Activated T-cell treated with anti-CD3 and anti-CD28 coated beads for 24 hours (primary cell): ENCODE measurements around the gene ARHGEF11.
A peak's percentile ranks its signal among the peaks of the same experiment; 100 is the strongest.

ENCODE experiments used
- DNase-seq: peaks from one replicate; pipeline ENCODE4 v3.0.0-alpha.2; 2020; ENCODE audit warnings: low read depth

ARHGEF11 gene

DNA sequence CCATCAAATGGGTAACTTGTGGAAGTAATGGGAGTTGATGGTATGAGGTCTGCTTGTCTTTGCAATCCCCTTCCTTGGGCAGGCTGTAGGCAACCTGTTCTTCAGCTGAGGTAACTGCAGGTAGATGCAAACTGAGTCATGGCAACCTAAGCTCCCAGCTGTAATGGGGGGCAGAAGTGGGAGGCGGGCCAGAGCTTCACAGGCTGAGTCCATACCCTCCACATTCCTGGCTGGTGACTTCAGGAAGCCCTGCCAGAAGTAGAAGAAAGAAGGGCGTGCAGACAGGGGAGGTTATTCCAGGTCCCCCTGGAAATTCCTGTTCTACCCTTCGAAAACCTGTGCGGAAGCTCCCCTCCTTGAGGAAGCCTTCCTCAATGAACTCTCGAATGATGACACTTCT, 44.9 kb downstream of the ARHGEF11 start:
- DNase-seq = no peak

DNA sequence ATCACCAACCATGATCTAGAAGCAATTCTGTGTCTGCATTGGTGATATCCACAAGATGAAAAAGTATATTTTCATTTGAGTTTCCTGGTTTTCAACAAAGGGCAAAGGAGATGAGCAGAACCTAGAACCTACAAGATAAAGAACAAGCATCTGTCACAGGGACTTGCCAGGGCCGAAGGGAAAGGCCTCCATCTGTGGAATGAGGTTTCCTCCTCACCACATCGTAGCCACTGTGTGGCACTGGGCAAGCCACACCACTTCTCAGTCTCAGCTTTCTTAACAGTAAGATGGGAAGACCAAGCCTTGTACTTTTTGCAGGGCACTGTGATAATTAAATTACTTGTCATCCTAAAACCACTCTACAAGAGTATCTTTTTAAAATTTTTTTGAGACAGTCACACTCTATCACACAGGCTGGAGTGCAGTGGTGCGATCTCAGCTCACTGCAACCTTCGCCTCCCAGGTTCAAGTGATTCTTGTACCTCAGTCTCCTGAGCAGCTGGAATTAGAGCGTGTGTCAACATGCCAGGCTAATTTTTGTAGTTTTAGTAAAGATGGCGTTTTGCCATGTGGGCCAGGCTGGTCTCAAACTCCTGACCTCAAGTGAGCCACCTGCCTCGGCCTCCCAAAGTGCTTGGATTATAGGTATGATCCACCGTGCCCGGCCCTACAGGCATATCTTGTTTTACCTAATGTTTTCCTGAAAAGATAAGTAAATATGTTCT, 45.8 kb downstream of the ARHGEF11 start:
- no peak for DNase-seq

DNA sequence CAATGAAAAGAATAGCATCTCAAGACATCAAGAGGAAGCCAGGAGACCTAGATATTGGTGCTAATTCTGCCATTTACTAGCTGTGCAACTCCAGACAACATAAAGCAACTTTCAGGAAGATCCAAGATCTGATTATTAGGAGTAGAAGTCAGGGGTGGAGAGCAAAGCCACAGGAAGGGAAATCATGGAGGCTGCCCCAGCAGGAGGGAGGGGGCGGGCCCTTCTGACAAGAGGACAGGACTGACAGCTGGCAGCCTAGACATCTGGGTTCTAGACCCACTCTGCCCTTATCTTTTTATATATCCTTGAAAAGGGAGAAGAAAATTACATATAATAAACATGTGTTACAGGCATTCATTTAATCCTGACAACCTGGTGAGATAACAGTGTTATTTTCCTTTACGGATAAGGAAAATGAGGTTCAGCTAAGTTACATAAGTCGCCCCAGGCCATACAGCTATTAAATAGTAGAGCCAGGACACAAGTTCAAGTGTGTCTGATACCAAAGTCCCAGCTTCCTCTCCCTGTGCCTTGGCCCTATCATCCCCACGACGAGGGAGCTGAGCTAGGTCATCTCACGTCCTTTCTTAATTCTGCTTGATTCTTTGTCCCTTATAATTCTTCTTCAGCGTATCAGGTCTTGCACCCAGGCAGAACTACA, 46.6 kb downstream of the ARHGEF11 start:
- DNase-seq = no peak

DNA sequence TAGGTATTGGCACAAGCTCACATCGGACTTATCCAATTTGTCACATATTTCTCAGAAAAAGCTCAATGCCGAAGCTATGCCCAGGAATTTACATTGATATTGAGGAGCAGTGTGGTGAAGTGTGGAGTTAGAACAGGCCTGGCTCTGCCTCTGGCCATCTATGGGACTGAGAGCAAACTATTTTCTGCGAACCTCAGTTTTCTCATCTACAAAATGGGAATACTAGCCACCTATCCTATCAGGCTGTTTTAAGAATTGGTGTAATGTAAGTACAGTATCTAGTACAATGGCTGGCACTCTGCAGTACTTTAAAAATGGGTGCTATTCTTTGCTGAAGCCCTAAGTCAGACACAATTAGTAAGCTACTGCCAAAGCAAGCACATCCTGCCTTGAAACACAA, 47.2 kb downstream of the ARHGEF11 start:
- no peak for DNase-seq

DNA sequence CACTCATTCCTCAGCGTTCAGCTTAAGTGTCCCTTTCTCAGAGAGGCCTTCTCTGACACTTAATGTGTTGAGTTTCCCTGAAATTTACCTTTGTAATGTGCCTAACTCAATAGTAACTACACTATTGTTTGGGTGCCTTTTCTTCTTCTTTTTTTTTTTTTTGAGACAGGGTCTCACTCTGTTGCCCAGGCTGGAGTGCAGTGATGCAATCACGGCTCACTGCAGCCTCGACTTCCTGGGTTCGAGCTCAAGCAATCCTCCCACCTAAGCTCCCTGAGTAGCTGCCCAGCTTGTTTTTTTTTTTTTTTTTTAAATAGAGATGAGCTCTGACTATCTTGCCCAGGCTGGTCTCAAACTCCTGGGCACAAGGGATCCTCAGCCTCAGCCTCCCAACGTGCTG, 50.1 kb downstream of the ARHGEF11 start:
- DNase-seq = no peak

DNA sequence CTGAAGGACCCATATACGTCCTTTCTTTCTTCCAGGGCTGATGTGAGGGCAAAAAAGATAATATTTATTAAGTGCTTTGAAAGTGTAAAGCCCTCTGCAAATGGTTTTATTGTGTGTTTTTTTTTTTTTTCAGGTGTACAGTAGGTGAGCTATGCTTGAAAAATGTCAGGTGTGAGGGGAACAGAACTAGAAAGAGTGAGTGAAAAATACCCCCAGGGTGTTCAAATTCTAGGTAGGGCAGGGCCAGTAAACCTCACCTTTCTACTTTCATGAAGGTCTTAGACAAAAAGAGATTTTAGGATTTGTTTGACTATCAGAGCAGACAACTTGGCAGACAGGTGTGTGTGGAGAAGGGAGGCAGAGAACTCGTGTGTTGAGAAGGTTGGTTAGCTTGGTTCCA, 51.3 kb downstream of the ARHGEF11 start:
- no peak for DNase-seq

DNA sequence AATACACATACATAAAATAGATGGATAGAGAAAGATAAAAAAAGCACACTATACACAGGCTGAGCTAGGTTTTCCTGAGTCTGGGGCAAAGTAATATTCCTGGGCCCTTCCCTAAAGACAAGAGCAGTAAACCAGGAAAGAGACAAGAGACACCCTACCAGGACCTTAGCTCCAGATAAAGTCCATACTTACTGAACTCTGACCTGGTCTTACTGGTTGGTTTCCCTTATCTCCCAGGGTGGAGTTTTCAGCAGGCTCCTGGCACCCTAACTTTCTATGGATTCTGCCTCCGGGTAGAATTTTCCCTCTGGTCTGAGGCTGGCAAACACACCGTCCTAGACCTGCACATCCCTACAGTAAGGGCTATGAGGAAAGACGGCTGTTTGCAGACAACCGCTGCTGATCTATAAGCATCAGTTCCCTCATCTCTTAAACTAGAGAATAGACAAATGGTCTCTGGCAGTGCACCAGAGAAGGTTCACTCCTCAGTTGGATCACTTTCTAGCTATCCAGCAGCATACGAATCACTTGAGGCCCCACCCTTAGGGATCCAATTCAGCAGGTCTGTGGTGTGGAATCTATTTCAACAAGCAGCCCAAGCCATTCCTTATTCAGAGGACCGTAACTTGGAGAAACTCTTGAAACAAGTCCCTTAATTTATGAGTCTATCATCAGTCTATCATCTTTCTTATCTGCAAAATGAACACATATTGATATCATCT, 52.0 kb downstream of the ARHGEF11 start:
- DNase-seq = no peak

DNA sequence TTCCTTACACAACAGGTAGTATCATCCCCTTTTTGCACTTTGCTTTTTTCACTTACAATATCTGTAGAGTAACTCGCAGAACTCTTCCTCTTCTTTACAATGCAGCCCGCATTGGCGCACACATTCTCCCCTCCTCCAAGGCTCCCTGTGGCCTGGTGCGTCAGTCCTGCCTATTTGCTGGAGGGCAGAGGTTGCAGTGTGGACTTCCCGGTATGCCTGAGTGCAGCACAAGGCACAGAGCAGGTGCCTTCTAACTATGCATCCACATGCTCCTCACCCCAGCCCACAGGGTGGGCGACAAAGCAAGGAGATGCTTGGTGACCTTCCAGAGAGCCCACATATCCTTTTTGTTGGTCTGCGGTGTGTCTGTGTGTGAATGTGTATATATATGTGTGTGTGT, 53.3 kb downstream of the ARHGEF11 start:
- no peak for DNase-seq

DNA sequence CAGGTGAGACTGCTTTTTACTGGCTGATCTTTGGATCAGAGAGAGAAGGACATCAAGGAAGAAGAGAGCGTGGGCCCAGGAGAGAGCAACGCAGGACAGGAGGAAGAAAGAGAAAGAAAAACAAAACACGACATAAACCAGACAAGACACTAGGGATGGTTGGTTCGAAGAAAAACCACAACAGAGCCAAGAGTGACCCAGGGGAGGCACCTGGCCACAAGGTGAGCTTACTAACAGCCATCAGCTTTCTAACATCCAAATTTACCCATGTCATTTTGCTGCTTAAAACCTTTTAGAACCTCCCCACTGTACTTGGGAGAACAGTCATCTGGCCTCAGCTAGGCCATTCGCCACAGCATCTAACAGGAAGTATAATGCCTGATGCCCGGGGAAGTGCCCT, 57.8 kb downstream of the ARHGEF11 start:
- no peak for DNase-seq

DNA sequence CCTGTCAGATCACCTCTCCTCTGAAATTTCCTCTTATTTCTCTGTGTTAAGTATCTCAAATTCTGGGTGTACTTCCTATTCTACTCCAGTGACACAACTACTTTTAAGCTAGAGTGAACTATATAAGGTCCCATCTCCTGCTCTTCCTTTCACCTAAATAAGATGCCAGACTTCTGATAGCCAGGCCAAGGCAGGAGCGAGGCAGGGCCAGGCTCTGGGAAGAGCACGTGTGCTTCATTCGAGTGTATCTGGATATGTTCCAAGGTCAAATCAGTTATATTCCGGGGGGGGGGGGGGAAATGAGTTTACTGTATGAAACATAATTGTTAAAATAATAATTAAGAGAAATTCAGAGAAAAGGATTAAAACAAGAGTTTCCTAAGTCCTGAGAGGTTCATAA, 65.0 kb downstream of the ARHGEF11 start:
- no peak for DNase-seq

DNA sequence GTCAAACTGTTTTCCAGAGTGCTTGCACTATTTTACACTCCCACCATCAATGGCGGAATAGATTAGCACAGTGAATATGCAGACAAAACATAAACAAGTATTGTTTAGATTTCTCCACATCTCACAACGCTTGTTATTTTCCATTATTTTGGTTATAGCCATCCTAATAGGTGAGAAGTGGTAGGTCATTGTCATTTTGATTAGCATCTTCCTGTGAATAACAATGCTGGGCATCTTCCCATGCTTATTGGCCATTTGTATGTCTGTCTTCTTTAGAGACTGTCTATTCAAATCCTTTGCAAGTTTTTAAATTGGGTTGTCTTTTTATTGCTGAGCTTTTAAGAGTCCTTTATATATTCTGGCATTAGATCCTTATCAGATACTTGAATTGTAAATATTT, 70.5 kb downstream of the ARHGEF11 start:
- DNase-seq = no peak

DNA sequence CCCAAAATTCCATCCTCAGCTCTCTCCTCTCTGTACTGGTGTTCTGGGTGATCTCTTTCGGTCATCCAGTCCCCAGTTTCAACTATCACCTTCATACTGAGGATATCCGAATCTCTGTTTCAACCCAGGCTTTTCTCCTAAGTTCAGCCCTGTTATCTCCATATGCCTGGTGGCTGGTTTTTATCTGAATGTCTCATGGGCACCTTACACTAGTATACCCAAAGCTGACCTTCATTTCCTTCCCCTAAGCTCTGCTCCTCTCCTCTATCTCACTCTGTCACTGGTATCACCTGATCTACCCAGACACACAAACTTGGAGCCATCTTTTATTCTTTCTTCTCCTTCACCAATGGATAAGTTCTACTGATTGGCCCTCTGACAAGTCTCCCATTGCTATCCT, 72.1 kb downstream of the ARHGEF11 start:
- DNase-seq = no peak

DNA sequence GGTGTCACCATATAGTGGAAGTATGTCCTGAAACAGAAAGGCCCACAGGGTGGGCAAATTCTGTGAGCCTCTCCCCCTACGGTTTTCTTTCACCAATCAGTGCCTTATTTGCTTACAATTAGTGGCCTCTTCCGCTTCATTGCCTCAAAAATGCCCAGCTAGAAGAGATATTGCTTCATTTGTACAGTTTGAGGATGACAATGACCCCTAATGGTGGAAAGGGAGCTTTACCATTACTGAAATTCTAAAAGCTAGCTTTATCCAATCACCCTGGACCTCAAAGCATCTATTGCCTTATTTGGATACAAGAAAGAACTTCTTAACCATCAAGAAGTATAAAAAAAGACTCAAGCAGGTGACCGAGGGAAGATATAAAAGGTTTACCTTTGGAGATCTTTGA, 75.5 kb downstream of the ARHGEF11 start:
- DNase-seq = no peak

DNA sequence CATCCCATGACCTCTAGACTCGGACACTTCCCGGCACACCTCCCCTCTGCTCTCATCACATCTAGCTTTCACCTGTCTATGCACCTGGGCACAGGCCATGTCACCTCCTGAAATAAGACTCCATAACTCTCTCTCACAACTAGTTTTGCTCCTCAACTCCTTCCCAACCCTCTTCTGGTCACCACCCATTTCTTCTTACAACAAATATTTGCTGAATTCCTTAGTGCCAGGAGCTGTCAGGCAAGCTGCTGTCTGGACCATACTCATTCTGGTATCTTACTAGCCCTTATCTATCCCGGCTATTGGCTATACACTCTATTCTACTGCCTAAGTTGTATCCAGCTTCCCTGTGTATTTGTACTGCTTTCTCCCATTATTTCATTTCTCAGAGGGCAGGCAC, 76.0 kb downstream of the ARHGEF11 start:
- DNase-seq = no peak

DNA sequence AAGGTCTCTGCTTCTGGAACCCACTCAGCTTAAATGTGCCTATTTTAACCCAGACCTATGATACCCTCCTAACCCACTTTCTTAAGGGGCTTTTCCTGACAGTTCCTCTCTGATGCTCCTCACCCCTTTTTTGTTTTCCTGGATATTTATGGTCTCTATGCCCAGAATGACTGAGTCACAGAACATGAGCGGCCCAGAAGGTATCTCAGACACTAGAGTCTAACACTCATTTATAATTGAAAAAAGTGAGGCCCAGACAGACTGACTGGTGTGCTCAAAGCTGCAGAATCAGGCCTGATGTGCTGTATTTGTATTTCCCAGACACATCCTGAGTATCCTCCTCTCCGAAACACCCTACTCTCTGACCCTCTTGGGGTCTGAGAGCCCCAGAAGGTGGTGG, 81.1 kb downstream of the ARHGEF11 start:
- no peak for DNase-seq

DNA sequence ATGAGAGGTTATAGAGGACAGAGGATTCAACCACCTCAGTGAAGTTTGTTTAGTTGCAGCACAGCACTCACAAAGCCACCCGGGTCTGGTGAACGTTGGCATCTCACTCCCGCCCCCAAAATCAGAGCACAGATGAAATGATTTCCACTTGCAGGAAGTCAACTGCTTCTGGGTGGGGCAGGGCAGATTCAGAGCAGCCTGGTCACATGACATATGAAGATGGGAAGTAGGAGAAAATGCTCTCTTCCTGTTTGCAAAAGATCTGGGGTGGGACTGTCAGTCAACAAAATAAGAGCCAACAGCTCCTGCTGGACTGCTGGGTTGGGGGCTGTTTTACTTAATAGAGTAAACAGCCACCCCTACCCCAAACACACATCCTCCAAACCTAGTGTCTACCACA, 81.9 kb downstream of the ARHGEF11 start:
- peak; percentile 21 for DNase-seq

DNA sequence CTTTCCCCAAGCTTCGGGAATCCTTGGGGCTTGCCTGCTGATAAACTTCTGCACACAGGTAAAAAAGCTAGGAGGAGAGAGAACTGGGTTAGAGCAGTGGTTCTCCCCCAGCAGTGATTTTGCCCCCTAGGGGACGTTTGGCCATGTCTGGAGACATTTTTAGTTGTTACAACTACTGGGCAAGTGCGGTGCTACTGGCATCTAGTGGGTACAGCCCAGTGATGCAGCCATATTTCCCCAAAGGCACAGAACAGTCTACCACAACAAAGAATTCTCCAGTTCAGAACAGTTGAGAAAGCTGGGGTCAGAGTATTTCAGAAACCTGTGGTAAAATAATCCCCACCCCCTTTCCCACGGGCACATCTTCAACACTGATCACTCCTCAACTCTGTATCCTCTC, 83.8 kb downstream of the ARHGEF11 start:
- DNase-seq = no peak

DNA sequence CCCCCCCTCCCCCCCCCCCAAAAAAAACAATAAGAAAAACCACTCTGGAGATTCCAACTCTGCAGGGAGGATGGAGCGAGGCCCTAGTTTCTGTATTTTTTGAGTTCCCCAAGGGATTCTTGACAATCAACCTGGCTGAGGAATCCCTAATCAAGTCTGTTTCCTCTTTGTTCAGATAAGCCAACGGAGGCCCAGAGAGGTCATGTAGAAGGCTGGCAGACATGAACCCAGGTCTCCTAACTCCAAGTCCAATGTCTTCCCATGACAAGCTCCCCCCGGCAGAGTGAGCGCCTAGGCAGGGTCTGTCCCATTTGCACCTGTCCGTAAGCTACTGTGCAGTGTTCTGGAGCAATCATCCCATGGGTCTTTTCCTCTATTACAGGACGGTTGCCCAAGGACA, 85.6 kb downstream of the ARHGEF11 start:
- DNase-seq = no peak

DNA sequence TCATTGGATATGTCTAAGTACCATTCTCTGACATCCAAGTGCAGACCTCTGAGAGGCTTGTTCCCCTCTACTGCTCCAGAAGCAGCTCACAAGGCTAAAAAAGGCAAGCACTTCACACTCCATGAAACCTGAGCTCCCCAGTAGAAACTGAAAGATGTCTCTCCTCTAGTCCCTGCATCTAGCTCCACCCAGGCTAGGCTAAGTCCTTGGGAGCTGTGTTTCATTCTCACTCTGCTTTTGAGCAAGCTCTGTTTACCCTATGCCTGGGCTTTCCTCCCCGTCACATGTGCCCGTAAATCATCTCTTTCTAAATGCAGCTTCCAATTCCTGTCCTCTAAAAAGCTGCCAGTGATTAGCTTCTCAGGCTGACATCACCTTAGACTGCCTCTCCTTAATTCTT, 86.1 kb downstream of the ARHGEF11 start:
- no peak for DNase-seq

DNA sequence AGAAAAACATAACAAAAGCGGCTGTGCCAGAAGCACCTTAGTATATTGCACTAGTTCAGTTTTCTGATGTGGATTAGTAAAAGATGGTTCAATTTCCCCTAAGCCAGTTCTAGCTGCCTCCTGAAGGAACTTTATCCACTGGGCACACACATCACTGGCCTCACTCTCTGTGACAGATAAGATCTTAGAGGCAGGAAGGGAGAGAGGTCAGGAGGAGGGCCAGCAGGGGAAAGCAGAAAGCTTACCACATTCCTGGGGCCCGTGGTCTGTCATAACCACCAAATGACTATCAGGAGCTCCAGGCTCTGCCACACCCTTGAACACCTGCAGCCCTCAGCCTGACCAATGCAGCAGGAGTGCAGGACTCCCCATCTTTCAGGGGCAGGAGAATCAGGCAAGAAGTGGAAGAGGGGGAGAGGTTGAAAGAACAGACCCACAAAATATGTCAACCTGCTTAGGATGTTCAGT, 87.3 kb downstream of the ARHGEF11 start:
- no peak for DNase-seq

DNA sequence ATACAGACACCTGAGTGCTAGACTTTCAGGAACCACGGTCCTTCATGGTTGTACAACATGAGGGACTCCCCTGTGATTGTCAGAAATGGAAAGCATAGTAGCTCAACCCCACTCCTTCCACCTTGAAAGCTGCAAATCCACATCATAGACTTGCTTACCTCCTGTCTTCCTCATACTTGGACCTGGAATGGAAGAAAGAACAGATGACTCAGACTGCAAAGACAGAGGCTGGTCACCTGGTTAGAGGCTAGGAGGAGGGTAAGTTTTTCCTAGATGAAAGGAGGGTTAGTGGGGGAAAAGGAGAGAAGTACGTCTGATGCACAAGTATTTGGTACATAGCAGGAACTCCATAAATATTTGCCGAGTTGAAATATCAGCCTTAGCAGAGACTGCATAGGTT, 87.9 kb downstream of the ARHGEF11 start:
- DNase-seq = no peak

DNA sequence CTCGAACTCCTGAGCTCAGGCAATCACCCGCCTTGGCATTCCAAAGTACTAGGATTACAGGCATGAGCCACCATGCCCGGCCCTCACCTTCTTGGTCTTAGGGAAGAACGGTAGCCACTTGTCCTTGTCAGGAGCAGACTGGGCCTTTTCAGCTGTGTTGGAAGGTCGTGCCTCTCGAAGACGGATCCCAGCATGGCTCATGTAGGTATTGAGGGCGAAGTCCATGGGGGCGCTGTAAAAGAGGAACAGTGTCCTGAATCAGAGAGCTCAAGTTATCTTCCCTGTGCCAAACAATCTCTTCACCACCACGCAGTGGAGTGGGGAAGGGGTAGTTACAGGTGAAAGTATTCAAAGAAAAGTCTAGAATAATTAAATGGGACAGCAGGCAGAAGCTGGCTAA, 89.2 kb downstream of the ARHGEF11 start:
- DNase-seq = no peak

DNA sequence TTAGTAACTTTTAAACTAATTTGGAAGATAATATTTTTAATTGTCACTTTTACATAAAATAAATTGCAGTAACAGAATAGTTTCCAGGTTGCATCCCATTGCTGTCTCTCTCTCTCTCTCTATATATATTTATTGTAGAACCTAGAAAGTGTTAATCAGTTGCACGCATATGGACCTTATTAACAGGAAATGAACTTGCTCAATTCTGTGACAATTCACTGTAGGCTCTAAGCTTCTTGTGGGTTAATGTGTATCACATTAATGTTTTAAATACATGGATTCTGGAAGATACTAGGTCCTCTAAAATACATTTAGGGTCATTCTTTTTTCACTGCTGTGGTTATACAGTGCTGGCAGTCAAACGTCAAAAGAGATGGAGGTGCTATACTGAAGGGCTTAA, 92.0 kb downstream of the ARHGEF11 start:
- no peak for DNase-seq
